Activated CD8-positive, alpha-beta T cell treated with anti-CD3 and anti-CD28 coated beads for 36 hours (primary cell): Measurements from ENCODE around the gene PCSK2. TPM values are rescaled to one million over a fixed set of nuclear protein-coding genes. Genes with fewer than 3 reads are reported as not detected.

Experiments used
- ATAC-seq: fragments of 200-7000 bp; cut with Tn5 transposase; one replicate; pipeline ENCODE4 v1.10.0; 2021; ENCODE audit warnings: mild to moderate bottlenecking, moderate library complexity
- CTCF ChIA-PET: fragments of 350-600 bp; sonication (Branson Sonifier 250); formaldehyde crosslinking; loops from one replicate; lab custom pipeline; 2021; ENCODE audit warnings: antibody characterized with exemption; lab: Charles Lee
- POLR2A ChIA-PET: fragments of 350-600 bp; sonication (Branson Sonifier 250); formaldehyde crosslinking; loops from one replicate; lab custom pipeline; 2021; ENCODE audit warnings: antibody characterized with exemption; lab: Charles Lee
- DNase-seq: peaks from one replicate; pipeline ENCODE4 v3.0.0-alpha.2; 2020
- H3K27ac Mint-ChIP-seq: one replicate; pipeline ENCODE4 v1.8.0; 2021; ENCODE audit warnings: mild to moderate bottlenecking, mixed read lengths
- H3K27me3 Mint-ChIP-seq: one replicate; pipeline ENCODE4 v1.8.0; 2021; ENCODE audit warnings: mixed read lengths
- H3K36me3 Mint-ChIP-seq: one replicate; pipeline ENCODE4 v1.8.0; 2021; ENCODE audit warnings: low read depth, mixed read lengths
- H3K4me1 Mint-ChIP-seq: one replicate; pipeline ENCODE4 v1.8.0; 2021; ENCODE audit warnings: low read depth, mixed read lengths
- H3K4me3 Mint-ChIP-seq: one replicate; pipeline ENCODE4 v1.8.0; 2021; ENCODE audit warnings: mild to moderate bottlenecking, moderate library complexity, mixed read lengths
- H3K9me3 Mint-ChIP-seq: one replicate; pipeline ENCODE4 v1.8.0; 2021; ENCODE audit warnings: mixed read lengths
- CTCF ChIP-seq: fragments of 200-600 bp; IDR thresholded peaks from one replicate; pipeline ENCODE4 v1.8.0; 2022; ENCODE audit warnings: antibody characterized with exemption, mild to moderate bottlenecking
- intact Hi-C: fragments of 100-400 bp; cut with micrococcal nuclease; formaldehyde crosslinking; loops from one replicate; pipeline ENCODE4 v1.10.0; 2022
- total RNA-seq, 2 experiments: library from RNA; stranded (reverse); gene quantifications; one replicate each; pipeline ENCODE4 v1.2.3, GENCODE V29; 2021

The PCSK2 gene
- total RNA-seq, 2 experiments from 2014 or later: not detected

- intact Hi-C loops: no loop called here
- Mint-ChIP-seq H3K36me3 (no peaks in the 10 kb centered on the region), H3K9me3 (no peaks in the 10 kb centered on the region), H3K4me3 (no peak overlapping the region), H3K4me1 (no peaks in the 10 kb centered on the region), H3K27ac (no peak overlapping the region), H3K27me3 (peaks cover 8% of the 10 kb centered on the region)
- ATAC-seq: no peak
- TF ChIP-seq CTCF: no peak
- POLR2A ChIA-PET: no interaction called here
- CTCF ChIA-PET: no interaction called here
- DNase-seq: no peak
These were observed 252.3 kb downstream of the PCSK2 start for GRCh38 chr20:17479063-17479657.

GRCh38 chr20:17480696-17481095, 253.9 kb downstream of the PCSK2 start:
- no peaks in the 10 kb centered on the region for H3K36me3 Mint-ChIP-seq
- CTCF ChIA-PET: no interaction called here
- peaks cover 9% of the 10 kb centered on the region for H3K27me3 Mint-ChIP-seq
- H3K9me3 Mint-ChIP-seq: no peaks in the 10 kb centered on the region
- ATAC-seq (no peak), DNase-seq (no peak)
- H3K4me3 Mint-ChIP-seq: no peak overlapping the region
- intact Hi-C loops: no loop called here
- POLR2A ChIA-PET: no interaction called here
- TF ChIP-seq CTCF: no peak
- no peaks in the 10 kb centered on the region for H3K4me1 Mint-ChIP-seq
- H3K27ac Mint-ChIP-seq: no peak overlapping the region

GRCh38 chr20:17481661-17482060, 254.8 kb downstream of the PCSK2 start:
- H3K27ac Mint-ChIP-seq: no peak overlapping the region
- H3K9me3 Mint-ChIP-seq: no peaks in the 10 kb centered on the region
- peaks cover 9% of the 10 kb centered on the region for H3K27me3 Mint-ChIP-seq
- DNase-seq (no peak), ATAC-seq (no peak)
- H3K36me3 Mint-ChIP-seq: no peaks in the 10 kb centered on the region
- no peak overlapping the region for H3K4me3 Mint-ChIP-seq
- ChIA-PET POLR2A (no interaction called here), CTCF (no interaction called here)
- no peak for TF ChIP-seq CTCF
- intact Hi-C loops: no loop called here
- H3K4me1 Mint-ChIP-seq: no peaks in the 10 kb centered on the region

- peaks cover 9% of the 10 kb centered on the region for H3K27me3 Mint-ChIP-seq
- no peaks in the 10 kb centered on the region for H3K4me1 Mint-ChIP-seq
- POLR2A ChIA-PET: interaction anchor here (0.6 kb wide), 1 partner anchor 23 kb away, joined by 3 read pairs; no protein-coding TSS in a partner anchor
- no peak for ATAC-seq
- no peak overlapping the region for H3K4me3 Mint-ChIP-seq
- H3K9me3 Mint-ChIP-seq: no peaks in the 10 kb centered on the region
- intact Hi-C loops: no loop called here
- CTCF ChIA-PET: no interaction called here
- no peak for DNase-seq
- no peak overlapping the region for H3K27ac Mint-ChIP-seq
- TF ChIP-seq CTCF: no peak
- no peaks in the 10 kb centered on the region for H3K36me3 Mint-ChIP-seq
These were observed 255.7 kb downstream of the PCSK2 start for GRCh38 chr20:17482536-17482935.

GRCh38 chr20:17485017-17485416, 258.2 kb downstream of the PCSK2 start:
- no peak for TF ChIP-seq CTCF
- intact Hi-C loops: no loop called here
- peaks cover 8% of the 10 kb centered on the region for H3K27me3 Mint-ChIP-seq
- H3K27ac Mint-ChIP-seq: no peak overlapping the region
- H3K9me3 Mint-ChIP-seq: no peaks in the 10 kb centered on the region
- no peaks in the 10 kb centered on the region for H3K4me1 Mint-ChIP-seq
- ChIA-PET CTCF (no interaction called here), POLR2A (no interaction called here)
- no peak overlapping the region for H3K4me3 Mint-ChIP-seq
- ATAC-seq (no peak), DNase-seq (no peak)
- no peaks in the 10 kb centered on the region for H3K36me3 Mint-ChIP-seq
